ENCODE results near the gene CRISP3. TPM values are rescaled to one million over a fixed set of nuclear protein-coding genes. Genes with fewer than 3 reads are reported as not detected.

Gene CRISP3
- total RNA-seq, 2 experiments from 2014 or later: not detected

Other genes starting within 250 kb of the CRISP3 start
- not detected for gene GLYATL3, start 244.5 kb downstream of the CRISP3 start, total RNA-seq
- 1 to 10 TPM; 1.1 TPM for gene C6orf141, start 193.7 kb downstream of the CRISP3 start, total RNA-seq
- gene RHAG, start 107.5 kb downstream of the CRISP3 start, total RNA-seq: not detected
- gene CRISP2, start 30.8 kb downstream of the CRISP3 start, total RNA-seq: not detected
- not detected for gene PGK2, start 42.9 kb upstream of the CRISP3 start, total RNA-seq
- gene CRISP1, start 122.1 kb upstream of the CRISP3 start, total RNA-seq: not detected
- gene DEFB114, start 219.8 kb upstream of the CRISP3 start, total RNA-seq: not detected
- gene DEFB113, start 225.2 kb upstream of the CRISP3 start, total RNA-seq: not detected

Measured in activated CD4-positive, alpha-beta T cell treated with anti-CD3 and anti-CD28 coated beads for 36 hours (primary cell).